Daoy (cell line): ENCODE data around the gene ECPAS. TPM values are rescaled to one million over a fixed set of nuclear protein-coding genes. Genes with fewer than 3 reads are reported as not detected.
A peak's percentile ranks its signal among the peaks of the same experiment; 100 is the strongest.
"Not testable (repeated sequence)": the region's sequence is repeated elsewhere in the genome, so short reads cannot be mapped to it uniquely, and the experiment has no call there.

Experiments used
- DNase-seq: peaks from one replicate; pipeline ENCODE4 v3.0.0-alpha.2; 2015; ENCODE audit warnings: low read depth
- total RNA-seq: library from RNA; depleted of rRNA; stranded (reverse); fragments of >200 nt; shearing (Covaris generic); gene quantifications from 2 replicates; pipeline ENCODE4 v1.2.3, GENCODE V29; 2014

Gene ECPAS
- total RNA-seq, 1 experiment from 2014 or later: 109 TPM

DNA sequence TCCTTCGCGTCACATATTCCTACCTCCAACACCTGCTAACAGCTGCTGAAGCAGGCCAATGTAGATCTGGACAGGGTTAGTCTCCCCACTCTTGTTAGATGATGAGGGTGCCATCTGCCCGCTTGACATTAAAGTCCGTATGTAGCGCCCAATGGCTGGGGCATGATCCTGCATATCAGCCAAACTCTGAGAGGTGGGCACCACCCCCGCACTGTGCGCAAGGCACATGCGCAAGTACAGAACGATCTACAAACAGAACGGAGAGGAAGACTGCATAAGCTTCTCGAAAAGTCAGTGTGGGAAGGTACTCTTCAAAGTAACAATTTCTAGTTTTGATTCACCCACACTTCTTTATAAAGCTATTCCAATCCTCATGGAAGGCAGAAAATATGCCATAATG, 69.8 kb downstream of the ECPAS start:
- no peak for DNase-seq

DNA sequence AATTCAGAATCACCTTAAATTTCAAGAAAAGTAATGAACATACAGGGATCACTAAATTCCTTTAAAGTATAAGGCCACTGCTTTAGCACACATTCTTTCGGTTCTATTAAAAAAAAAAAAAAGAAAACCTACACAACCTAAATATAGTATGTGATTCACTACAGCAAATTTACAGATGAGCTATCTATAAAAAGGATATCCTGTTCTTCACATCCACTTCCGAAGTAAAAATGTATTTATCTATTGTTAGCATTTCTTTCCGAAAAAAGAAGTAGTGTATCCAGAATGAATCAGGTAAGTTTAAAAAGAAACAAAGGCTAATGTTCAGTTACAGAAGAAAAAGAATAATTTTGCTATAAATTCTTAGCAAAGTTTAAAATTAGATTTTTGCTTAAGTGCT, 70.2 kb downstream of the ECPAS start:
- DNase-seq: no peak

DNA sequence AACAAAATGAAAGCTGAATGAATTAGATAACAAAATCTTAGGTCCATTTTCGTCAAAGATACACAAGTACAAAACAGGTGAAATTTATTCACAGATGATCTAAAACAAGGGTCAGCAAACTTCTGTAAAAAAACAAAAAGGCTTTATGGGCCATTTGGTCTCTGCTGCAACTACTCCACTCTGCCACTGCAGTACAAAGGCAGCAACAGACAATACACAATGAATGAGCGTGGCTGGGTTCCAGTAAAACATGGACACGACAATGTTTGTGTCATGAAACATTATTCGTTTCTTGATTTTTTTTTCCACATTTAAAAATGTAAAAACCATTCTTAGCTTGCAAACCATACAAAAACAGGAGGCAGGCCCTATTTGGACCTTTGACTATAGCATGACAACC, 71.9 kb downstream of the ECPAS start:
- DNase-seq: no peak

DNA sequence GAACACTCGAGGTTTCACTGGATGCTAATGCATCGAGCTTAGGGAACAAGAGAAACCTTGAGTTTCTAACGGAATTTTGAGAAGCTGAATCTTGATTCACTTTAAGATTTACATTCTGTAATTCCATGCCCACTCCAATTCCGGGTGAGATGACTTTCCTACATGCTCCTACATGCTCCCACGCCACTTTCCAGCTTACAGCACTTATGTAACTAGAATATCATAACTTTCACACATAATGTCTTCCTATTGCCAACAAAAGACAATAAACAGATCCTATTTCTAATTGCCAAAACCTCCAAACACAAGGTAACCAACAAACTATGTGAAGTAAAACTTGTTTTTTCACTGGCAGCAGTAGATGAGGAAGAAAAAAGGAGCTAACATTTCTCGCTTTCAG, 72.9 kb downstream of the ECPAS start:
- DNase-seq: no peak

DNA sequence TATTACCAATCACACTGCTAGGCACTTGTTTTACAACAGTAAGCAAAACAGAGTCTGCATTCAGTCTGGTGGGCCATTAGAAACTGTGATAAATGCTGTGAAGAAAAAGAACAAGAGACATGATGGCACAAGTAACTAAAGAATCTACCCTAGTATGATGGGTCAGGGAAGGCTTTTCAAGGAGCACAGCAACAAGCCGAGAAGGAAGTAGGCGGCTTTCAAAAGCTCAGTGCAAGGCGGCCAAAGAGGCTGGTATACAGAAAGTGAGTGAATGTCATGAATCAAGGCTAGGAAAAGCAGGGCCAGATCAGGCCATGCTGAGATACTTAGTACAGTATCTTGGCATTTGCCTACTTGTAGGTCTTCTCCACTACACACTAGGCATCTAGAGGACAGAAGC, 76.4 kb downstream of the ECPAS start:
- DNase-seq: no peak

DNA sequence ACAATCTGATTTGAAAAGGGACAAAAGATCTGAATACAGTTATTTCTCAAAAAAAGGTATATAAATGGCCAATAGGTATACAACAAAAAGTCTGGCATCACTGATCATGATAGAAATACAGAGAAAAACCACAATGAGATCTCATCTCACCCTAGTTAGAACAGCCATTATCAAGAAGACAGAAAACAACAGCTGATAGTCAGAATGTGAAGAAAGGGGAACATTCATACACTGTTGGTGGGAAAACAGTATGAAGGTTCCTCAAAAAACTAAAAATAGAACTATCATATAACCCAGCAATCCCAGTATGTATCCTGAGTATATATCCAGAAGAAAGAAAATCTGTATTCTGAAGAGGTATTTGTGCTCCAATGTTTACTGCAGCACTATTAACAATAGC, 78.5 kb downstream of the ECPAS start:
- DNase-seq: no peak

DNA sequence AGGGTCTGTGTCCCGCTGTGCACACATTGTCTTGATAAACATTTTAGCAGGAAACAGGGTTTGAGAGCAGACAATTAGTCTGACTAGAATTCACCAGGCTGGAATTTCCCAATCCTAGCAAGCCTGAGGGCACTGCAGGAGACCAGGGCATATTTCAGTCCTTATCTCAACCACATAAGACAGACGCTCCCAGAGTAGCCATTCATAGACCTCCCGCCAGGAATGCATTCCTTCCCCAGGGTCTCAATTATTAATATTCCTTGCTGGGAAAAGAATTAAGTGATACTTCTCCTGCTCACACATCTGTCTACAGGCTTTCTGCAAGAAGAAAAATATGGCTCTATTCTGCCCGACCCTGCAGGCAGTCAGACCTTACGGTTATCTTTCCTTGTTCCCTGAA, 82.7 kb downstream of the ECPAS start:
- not testable (repeated sequence) for DNase-seq

DNA sequence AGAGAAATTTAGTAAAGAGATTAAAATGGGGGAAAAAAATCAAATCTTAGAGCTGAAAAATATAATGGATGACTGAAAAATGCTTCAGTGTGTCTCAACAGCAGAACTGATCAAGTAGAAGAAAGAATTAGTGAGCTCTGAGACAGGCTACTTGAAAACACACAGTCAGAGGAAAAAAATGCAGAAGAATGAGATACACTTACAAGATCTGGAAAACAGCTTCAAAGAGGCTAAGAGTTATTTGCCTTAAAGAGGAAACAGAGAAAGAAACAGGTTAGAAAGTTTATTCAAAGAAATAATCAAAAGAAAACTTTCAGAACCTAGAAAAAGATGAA, 83.7 kb downstream of the ECPAS start:
- DNase-seq: no peak

DNA sequence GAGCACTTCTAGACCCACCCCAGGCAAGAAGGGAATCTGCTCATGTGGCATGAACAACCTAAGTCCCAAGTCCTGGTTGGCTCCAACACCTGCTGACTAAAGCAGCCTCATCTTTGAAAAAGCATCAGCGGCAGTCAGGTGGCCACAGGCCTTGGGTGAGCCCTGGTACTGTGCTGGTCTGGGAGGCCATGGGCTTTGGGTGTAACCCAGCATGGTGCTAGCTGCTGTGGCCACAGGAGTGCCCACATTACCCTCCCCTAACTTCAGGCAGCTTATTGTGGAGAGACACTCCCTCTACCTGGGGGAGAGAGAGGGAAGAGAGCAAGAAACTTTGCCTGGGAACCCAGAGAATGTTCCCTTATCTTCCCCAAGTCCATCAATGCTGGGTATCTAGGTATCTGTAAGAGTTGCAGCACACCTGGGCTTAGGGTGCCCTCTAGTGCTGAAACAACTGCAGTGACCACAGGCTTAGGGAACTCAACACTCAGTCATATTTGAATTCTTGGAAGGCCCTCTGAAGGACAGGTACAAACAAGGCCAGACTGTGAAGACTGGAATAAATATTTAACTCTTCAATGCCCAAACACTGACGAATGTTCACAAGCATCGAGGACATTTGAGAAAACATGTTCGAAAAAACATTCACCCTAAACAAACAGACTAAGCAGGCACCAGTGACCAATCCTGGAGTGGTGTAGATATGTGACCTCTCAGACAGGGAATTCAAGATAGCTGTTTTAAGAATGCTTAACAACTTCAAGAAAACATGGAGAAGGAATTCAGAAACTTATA, 84.2 kb downstream of the ECPAS start:
- peak; percentile 29 for DNase-seq

DNA sequence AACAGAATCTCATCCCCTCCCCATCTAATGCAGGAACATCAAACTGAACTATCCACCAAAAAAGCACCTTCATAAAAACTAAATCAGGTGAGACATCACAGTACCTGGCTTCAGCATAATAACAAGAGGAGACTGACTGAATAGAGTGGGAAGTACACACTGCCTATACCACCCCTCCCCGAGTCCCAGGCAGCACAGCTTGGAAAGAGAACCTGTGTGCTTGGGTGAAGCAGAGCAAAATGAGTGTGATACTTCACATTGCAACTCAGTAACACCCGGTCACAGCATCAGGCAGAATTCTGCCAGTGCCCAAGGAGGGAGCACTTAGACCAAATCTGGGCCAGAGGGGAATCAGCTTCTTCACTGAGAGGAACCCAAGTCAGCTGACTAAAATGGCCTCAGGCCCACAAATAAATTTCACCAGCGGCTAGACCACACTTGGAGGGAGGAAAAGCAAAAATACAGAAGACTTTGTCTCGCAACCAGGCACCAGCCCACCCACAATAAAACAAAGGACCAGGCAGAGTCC, 84.9 kb downstream of the ECPAS start:
- DNase-seq: no peak

DNA sequence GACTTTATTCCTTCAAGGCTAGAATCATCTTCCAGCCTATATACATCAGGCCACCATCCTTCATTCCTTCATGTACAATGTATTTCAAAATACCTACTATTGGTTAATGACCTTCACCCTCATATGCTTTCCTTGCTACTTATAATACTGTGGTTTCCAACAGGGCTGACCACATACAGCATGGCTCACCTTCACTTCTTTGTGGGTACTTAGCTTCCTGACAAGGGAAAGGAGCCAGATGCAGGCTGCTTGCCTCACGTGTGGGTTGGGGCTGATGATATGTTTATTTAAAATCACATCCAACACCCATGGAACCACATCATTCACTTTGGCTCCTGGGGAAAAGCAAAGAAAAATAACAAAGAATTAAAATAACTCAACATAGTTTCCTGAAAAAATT, 90.2 kb downstream of the ECPAS start:
- no peak for DNase-seq

DNA sequence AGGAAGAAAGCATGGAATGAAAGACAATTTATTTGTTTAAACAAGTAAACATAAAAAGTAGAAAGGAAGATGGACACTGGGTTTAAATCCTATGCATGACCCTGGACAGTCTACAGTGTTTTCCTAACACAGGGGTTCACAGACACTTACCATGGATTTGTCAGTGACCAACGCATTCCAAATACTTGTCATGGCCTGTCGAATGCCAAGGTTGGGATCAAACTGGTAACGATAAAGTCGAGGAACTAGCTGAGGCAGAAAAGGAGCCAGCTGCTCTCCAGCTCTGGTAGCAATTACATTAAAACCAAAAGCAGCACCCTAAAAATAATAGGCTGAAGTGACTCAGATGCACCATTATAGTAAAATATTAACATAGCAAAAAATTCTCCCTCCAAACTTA, 94.8 kb downstream of the ECPAS start:
- no peak for DNase-seq

DNA sequence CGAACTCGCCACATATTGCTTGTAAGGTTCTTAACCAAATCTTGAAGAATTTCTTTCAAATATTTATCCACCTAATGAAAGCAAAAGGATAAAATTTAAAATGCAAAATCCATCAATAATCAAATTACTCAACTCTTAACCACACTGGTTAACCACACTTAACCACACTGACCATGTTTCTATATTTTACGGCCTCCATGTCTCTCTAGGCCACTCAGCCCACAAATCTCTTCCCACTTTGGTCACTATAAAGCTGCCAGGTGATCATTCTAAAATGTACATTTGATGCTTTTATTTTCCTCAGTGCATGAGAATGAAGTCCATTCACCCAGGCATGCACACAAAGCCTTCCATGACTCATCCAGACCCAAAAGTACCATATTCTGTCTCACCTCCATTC, 97.8 kb downstream of the ECPAS start:
- DNase-seq: no peak

DNA sequence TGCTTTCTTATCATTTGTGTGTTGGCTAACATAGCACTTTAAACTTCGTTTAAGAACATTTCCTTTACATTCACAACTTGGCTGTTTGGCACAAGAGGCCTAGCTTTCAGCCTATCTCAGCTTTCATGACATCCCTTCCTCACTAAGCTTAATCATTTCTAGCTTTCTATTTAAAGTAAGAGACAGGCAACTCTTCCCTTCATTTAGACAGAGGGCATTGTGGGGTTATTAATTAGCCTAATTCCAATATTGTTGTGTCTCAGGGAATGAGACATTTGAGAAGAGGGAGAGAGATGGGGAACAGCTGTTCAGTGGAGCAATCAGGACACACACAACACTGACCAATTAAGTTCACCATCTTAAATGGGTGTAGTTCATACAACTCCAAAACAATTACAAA, 103.2 kb downstream of the ECPAS start:
- no peak for DNase-seq

DNA sequence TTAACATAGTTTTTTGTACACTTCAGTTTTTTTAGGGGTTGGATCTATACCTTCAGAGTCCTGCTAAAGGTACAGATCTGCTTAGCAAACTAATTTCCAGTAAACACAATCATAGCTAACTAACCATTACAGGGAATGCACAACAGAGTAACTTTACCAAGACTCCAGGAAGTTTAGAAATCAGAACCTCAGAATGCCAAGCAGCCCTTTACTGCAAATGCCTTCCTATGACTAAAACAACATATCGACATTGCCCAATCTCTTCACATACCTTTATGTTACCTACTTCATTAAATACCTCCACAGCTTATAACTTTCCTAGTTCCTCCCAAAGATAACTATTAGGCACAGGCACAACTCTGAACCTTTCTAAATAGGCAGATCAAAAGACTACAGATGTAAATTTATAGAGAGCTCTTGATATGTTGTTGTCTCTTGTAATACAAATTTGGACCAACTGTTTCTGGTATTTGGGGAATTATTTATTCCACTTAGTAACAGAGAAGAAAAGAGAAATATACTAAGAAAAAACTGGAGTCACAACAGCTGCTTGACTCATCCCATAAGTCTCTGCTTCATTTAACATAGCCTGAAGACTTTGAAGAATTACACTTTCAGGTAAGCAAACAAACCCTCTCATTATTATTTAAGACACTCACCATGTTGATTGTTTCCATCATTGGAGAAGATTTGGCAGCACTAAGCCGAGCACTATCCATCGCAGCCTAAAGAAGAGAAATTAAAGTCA, 108.2 kb downstream of the ECPAS start:
- DNase-seq: no peak

DNA sequence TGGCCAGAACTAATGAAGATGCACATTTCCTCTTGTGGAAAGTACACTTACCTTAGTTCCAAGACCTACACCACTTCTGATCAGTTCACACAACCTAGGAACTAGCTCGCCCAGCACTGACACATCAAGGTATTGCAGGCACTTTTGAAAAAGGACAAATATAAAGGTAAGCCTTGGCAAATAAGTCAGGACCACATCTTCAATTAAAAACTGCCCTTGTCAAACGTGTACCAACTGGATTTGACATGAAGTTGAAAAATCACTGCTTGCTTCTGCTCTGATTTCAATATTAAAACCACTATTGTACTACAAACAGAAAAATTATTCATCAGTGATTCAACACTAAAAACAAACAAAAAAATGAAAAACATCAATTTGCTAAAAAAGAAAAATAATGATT, 109.1 kb downstream of the ECPAS start:
- DNase-seq: no peak

DNA sequence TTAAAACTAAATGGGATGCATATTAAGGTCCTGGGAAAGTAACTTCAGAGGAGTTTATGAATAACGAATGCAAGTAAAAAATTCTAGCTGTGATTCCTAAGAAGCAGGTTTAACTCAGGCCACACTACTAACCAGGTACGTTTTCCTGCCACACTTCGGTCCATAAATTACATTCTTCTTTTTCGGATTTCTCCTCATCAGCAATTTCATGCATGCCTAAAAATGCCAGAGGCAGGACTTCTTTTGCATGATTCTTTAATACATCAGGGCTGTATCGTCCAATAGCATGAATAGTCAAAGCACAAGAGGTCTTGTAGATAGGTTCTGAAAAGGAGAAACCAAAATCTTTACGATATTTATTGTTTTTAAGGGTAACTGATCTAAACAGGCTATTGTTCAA, 111.9 kb downstream of the ECPAS start:
- DNase-seq: no peak

DNA sequence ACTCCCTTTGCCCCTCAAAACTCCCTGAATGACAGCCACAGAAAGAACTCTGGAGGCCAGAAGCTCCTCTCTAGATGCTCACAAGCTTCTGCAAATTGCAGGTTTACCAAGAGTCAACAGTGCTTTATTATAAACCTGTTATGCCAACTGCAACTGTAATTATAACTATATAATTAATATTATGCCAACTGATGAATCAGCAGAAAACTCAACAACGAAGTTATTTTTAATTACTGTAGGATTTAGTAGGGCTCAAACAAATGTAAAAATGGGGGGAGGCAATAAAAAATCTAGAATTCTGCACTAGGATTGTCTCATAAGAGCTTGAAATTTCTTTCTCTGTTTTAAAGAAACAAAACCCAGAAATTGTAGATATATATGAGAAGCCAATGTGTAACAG, 117.2 kb downstream of the ECPAS start:
- DNase-seq: no peak

DNA sequence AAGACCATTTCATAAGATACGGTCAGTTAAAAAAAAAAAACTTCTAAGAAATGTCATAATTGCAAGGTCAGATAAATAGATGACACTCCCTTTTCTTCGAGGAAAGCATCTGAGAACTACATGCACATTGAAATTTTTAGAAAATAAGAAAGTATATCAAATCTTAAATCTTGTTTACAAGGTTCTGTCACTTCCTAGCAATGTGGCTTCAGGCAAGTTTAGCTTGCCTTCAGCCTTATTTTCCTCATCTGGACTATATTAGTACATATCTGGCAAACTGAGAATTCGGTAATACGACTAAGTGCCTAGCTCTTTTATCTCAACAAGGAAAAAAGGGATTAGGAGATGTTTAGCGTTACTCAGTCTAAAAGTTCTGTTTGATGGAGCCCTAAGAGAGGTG, 121.7 kb downstream of the ECPAS start:
- no peak for DNase-seq

DNA sequence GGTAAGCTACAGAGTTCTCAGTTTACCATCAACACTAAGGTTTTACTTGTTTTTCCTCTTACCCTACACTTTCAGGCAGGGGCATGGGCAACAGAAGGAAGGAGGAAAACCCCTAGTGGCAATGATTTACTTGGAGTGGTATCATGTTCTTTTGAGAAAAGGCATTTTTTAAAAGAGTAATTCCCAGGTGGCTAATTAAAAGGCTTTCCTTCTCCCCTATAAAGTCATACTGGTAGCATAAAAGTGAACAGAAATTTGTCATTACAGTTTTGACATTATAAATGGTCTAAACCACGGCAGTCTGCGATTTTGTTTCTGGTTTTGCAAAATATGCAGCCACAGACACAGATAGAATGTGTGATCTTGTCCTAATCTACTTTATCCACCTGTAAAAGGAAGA, 123.3 kb downstream of the ECPAS start:
- no peak for DNase-seq

DNA sequence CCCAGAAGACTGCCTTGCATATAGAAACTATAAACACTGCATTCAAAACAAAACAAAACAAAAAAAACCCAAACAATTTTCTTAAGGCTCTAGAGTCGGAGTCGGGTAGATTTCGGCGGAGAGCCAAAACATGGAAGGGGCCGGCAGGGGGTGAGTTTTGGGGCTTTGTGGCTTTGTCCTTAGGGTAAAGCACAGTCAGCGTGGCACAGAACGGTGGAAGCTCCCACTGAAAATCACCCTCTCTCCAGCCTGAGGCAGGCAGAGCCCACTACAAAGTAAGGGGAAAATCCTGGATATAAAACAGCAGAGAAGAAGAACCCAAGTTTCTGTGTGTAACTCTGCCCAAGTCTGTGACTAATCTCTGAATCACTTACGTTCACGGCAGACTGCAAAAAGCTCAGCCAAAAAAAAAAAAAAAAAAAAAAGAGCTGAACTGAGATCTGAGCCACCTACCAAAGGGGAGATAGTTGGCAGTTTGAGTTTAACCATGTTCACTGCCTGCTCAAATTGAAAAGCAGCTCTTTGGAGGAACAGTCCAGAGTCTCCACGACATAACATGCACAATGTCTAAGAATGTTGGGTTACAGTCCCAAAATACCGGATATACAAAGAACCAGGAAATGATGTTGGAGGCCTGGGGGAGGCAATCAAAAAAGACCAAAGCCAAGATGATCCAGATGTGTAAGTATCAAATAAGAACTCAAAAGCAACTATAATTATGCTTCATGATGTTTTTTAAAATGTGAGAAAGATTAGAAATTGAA, 127.5 kb downstream of the ECPAS start:
- peak; percentile 85 for DNase-seq

DNA sequence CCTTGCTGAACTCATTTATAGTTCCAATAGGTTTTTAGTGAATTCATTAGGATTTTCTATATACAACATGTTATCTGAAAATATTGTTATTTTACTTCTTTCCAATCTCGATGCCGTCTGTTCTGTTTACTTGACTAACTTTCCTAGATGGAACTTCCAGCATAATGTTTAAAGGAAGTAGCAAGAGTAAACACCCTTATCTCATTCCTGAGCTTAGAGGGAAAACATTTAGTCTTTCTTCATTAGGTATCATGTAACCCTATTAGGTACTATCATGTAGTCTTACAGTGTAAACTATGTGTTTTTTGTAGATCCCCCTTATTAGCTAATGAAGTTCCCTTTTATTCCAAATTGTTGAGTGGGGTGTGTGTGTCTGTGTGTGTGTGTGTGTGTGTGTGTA, 131.6 kb downstream of the ECPAS start:
- no peak for DNase-seq

DNA sequence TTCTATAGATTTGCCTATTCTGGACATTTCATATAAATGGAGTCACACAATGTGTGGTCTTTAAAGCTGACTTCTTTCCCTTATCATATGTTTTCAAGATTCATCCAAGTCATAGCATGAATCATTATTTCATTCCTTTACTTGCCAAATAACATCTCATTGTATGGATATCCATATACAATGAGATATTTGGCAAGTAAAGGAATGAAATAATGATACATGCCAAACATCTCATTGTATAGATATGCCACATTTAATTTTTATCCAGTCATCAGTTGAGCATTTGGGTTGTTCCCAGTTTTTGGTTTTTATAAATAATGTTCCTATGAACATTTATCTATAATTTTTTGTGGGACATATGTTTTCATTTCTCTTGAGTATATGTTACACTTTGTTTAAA, 133.6 kb downstream of the ECPAS start:
- no peak for DNase-seq
